NOMO-1 treated with dmso at 0.1 percent for 144 hours (cell line): Measurements from ENCODE around the gene FAM168B.
"Not testable (repeated sequence)": the region's sequence is repeated elsewhere in the genome, so short reads cannot be mapped to it uniquely, and the experiment has no call there.

Experiments
- DNase-seq: peaks from one replicate; lab custom pipeline; 2025; ENCODE audit not compliant: unreplicated experiment; lab: John Stamatoyannopoulos, UW

The FAM168B gene

DNA sequence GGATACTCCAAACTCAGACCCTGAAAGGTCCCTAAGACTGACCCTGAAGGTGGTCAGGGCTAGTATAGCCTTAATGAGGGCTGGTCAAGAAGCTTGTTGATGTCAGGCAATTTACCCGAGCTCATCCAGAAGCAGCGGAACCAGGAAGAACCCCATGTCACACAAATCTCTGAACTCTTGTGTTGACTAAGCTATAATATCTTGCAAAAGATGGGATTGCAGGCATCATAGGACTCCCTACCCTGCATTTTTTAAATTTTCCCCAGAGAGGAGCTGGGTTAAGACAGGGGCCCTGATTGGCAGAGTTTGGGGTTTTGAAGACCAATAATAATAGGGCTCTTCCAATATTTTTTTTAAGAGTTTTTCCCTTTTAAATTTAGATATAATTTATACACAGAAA lies 9.9 kb upstream of the FAM168B start:
- no peak for DNase-seq

DNA sequence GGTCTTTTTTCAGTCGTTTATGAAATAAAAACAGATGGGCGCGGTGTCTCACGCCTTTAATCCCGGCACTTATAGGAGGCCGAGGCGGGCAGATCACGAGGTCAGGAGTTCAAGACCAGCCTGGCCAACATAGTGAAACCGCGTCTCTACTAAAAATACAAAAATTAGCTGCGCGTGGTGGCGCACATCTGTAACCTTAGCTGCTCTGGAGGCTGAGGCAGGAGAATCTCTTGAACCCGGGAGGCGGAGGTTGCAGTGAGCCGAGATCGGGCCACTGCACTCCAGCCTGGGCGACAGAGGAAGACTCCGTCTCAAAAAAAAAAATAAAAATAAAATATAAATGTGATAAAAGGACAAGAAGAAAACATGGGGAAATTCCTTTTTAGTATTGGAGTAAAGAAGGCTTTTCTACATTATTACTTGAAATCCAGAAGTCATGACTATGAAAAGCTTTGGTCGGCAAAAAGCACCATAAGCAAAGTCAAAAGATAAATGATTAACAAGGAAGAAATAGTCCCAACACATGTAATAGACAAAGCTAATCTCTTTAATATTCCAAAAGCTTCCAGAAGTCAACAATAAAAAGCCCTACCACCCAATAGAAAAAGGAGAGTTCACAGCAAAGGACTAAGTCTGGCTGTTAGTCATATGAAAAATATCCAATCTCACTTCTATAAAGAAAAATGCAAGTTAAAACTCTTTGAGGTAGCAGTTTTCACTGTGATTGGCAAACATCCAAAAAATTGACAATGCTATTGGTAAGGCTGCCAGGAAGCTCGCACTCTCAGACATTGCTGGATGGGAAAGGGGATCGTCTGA lies 1.4 kb upstream of the FAM168B start:
- DNase-seq: no peak

DNA sequence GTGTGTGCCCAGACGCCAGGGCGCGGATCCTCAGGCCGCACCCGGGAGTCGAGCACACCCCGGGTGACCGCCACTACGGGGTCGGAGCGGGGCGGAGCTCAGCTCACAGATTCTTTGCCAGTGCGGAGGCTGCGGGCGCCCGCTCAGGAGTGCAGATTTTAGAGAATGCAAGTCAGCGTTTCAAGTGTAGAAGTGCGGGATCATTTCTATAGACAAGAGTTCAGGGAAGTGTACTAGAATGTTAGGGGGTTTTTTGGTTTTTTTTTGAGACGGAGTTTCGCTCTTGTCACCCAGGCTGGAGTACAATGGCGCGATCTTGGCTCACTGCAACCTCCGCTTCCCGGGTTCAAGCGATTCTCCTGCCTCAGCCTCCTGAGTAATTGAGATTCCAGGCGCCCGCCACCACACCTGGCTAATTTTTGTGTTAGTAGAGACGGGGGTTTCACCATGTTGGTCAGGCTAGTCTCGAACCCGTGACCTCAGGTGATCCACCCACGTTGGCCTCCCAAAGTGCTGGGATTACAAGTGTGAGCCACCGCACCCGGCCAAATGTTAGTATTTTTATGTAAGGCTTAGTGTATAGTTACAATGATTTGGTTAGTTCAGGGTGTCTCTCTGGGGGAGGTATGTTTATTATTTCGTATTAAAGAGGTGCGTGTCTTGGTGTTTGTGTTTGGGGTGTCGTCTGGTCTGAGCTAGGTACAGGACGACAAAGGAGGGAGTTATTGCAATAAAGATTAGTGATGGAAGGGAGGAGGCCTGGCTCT lies 619 bp upstream of the FAM168B start:
- DNase-seq: peak; percentile 45

DNA sequence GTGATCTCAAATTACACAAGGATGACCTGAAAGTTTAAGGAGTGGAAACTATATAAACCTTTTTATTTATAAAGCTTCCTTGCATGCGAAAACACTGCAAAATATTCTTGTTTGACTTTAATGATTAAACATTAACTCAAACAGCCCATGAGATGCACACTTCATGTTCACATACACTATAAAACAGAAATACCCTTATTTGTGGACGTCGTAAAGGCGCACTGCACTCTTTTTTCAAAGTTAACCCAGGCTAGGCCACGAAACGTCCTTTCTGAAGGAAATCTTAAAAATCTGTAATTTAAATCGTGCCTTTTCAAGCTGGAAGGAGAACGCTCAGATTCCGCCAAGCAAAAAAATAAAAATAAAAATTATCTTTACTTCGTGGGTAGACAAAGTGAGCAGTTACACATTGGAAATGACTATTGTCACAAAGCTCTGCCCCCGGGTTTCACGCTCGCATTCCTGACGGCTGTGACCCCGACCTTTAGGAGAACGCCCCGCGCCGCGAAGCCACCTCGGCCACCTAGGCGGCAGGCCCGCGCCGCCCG lies 728 bp downstream of the FAM168B start:
- no peak for DNase-seq

DNA sequence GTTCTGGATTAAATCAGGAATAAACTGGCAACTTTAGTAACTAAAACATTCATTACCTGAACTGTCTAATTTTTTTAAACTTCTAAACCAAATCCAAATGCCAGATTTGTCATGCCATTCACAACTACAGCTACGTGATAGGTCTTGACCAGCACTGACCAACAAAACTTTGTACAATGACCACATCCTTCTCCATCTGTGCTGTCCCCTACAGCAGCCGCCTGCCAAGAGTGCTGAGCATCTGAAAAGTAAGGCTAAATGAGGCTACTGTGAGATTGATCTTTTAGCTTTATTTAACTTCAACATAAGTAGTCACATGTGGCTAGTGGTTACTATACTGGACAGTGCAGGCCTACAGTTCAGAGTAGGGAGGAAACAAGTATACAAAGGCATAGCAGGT lies 7.6 kb downstream of the FAM168B start:
- no peak for DNase-seq

DNA sequence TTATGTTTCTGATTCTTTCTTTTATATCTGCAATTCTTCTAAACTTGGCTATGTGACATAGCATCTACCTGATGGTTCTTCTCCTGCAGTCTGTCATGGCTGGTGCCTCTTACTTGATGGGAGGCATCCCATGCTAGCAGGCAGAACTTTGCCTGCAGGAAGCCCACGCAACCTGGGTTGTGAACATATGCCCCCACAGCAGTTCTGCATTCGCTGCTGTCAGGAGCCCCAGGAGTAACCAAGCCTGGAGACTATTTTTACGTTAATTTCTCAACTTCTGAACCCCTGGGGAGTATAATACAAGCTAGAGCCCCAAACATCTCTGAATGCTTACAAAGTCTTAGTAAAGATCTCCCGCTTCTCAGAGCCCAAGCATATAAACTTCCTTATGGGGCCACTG lies 12.1 kb downstream of the FAM168B start:
- DNase-seq: no peak

DNA sequence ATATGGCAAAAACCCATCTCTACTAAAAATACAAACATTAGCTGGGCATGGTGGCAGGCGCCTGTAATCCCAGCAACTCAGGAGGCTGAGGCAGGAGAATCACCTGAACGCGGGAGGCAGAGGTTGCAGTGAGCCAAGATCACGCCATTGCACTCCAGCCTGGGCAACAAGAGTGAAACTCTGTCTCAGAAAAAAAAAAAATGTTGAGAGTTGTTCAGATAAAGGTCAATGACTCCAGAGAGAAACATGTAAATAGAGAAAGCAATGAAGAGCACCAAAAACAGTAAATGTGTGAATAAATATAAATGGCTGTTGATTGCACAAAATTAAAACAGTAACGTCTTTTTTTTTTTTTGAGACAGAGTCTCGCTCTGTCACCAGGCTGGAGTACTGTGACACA lies 13.3 kb downstream of the FAM168B start:
- DNase-seq: not testable (repeated sequence)

DNA sequence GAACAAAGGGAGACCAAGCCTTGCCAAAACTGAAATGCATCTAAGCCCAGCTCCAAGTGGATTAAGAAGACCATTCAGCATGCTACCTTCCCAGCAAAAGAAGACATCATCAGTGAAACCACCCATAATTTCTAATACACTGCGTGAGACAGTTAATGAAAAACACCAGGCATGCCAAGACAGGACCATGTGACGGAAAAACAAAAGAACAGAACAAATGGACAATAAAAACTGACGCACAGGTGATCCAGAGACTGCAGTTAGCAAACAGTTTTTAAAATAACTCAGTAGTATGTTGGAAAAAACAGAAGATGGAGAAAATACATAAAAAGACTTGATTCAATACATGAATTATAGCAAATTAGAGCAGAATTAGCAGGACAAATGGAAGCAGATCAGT lies 15.3 kb downstream of the FAM168B start:
- no peak for DNase-seq

DNA sequence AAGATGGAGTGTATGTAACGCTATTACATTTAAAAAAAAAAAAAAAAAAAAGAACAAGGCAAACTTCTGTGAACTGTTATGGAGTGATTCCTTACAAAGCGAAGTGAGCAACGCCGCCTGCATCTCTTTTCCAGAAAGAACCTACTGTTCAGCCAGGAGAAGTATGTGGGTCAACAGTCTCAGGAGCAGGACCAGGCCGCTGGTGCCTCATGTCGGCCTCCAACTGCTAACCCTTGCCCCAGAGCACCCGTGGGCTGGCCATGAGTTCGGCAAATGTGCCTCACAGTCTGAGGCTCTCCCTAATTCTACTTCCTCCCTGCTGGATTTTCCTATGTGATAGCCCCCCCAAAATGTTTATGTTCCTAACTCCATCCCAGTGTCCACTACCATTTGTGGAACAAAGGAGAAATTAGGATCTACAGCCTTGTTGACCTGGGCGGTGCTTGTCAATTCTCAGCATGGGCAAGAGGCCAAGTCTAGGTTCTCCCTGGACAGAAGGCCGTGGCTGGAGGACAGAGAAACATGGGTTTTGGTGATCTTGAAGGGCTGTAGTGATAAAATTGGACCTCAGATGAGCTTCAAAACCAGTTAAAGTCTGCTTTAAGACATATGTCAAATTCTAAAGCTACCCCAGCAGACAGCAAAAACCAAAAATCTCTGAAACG lies 15.9 kb downstream of the FAM168B start:
- no peak for DNase-seq

DNA sequence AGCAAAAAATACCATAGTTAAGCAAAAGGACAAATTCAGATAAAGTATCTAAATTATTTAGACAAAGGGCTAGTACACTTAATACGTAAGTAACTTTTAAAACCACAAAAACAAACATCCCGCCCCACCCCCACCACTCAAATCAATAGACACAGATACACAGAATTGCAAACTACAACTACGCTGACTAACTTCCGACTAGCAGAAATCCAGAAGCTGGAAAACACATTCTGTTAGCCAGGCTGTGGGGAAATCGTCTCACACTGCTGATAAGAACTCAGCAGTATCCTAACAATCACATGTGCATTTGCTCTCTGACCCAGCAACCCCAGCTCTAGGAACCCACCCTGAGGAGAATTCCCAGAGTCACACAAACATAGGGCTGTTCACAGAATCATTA lies 16.6 kb downstream of the FAM168B start:
- no peak for DNase-seq

DNA sequence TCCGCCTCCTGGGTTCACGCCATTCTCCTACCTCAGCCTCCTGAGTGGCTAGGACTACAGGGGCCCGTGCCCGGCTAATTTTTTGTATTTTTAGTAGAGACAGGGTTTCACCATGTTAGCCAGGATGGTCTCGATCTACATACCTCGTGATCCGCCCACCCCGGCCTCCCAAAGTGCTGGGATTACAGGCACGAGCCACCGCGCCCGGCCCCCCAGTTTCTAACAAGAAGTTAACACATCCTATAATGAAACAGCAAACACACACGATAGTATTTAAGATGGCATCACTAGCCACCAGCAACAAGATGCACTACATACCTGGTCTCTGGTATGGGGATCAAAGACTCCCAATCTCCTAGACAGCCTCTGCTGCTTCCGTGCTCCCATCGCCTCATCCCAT lies 17.7 kb downstream of the FAM168B start:
- not testable (repeated sequence) for DNase-seq

DNA sequence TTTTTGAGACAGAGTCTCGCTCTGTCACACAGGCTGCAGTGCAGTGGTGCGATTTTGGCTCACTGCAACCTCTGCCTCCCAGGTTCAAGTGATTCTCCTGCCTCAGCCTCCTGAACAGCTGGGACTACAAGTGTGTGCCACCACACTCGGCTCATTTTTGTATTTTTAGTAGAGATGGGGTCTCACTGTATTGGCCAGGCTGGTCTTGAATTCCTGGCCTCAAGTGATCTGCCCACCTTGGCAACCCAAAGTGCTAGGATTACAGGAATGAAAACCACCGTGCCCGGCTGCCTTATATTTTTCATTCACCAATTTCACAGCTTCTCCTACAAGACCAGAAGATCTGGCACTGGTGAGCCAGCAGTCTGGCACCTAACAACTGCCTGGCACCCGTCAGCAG lies 25.1 kb downstream of the FAM168B start:
- DNase-seq: not testable (repeated sequence)

DNA sequence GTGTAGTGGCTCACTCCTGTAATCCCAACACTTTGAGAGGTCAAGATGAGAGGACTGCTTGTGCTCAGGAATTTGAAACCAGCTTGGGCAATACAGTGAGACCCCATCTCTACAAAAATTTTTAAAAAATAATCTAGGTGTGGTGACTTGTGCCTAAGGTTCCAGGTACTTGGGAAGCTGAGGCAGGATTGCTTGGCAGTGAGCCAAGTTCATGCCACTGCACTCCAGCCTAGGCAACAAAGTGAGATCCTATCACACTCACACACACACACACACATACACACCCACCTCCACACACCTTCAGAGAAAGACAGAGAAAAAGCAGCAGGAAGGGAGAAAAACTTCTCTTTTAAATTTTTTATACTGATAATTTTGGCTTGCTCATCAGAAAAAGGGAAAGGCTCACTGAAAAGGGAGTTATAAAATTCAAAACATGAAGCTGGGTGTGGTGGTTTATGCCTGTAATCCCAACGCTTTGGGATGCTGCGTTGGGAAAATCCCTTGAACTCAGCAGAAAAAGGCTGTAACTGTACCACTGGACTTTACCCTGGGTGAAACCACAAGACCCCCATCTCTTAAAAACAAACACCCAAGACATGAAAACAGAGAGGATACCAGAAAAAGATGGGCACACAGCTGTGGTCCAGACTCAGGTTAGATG lies 25.7 kb downstream of the FAM168B start:
- DNase-seq: no peak

DNA sequence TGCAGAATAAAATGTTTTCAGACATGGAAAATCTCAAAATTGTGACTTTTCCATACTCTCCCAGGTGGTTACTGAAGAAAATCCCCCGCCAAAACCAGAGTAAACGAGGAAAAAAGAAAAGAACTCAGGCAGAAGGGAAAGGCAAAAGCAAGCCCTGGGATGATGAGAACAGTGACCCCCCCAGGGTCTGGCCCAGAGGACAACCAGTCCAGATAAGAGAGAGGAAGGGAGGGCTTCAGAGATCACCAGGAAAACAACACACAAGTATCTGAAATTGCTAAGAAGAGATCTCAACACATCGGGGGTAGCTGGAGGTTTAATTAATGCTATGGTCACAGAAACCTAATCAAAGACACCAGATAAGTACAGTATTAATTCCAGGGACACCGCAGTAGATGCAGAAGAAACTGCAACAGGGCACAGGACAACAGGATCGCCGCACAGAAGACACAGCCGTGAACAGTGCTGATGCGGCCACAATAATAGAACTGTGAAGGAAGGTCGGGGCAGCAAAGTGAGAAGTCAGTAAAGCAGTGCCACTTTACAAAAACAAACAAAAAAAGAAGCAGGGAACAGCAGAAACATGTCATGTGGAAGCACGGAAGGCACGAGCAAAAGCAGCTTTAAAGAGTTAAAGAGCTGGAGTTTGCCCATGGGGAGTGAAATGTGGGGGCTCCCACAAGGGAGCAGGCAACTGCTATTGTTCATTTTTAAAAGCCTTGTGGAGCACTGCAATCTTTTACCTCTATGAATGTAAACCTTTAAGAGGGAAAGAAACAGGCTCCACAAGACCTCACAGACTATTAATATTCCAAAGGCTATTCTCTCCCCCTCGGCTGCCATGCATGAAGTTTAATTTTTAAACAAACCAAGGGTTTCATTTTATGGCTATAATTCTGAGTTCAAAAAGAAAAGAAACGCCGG lies 28.4 kb downstream of the FAM168B start:
- DNase-seq: no peak

DNA sequence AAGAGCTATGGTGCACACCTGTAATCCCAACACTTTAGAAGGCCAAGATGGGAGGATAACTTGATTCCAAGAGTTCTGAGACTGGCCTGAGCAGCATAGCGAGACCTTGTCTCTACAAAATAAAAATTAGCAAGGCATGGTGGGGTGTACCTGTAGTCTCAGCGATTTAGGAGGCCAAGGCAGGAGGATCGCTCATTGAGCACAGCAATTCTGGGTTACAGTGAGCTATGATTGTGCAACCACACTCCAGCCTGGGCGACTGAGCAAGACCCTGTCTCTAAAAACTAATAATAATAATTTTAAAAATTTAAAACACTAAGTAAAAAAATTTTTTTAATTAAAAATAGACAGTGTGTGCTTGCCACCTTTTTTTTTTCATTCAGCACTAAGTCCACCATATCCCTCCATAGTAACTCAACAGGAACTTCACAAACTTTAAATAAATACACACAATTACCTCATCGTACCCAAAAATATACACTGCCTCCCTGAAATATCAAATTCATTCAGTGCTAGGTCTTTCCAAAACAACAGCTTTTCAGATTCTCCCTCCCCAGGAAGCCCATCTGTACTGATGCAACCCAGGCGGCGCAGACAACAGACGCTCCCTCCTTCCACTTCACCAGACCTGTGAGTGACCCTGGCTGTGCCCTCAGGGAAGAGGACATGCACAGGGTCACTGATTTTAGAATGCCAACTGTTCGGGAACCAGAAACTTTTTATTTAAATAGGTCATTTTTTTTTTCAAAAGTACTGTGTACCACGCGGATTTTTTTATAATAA lies 29.6 kb downstream of the FAM168B start:
- DNase-seq: no peak

DNA sequence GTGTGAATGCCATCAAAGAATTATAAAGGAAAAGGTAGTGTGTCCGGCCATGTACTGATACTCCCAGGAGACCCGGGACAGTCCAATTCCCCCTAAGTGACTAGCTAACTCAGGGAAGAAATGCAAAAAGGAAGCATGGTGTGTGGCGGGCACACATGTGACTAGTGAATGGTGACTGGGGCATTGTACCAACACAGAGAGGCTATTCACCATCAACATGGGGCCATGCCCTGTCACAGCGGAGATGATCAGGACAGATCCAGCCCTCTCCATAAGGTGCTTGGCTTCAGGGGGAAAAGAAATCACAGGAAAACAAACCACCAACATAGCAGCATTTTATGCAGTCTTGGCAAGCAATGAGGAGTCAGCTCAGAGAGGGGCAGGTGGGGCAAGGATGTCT lies 34.3 kb downstream of the FAM168B start:
- DNase-seq: no peak

DNA sequence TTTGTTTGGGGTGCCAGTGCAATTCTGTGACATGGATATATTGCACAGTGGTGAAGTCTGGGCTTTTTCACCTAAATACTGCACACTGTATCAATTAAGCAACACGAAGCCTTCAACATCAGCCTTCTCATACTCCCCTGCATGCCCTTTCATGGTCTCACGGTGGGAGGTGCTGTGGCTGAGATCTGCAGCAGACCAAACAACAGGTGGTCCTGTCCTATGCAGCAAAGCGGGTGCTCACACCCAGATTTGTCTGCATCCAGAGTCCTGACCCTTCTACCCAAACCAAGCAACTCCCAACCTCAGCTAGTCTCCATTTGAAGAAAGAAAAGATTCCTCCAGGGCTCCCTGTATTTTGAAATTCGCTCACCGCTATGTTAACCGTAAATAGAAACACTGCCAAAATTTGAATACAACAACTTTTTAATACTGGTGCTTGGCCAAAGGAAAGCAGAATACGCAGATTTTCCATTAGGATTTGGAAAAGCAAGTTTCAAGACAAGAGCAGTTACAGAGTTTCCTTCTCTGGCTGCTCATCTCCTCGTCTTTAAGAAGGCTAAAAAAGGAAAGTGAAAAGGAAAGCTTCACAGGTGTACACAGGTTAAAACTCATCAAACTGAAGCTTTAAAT lies 34.9 kb downstream of the FAM168B start:
- DNase-seq: no peak

DNA sequence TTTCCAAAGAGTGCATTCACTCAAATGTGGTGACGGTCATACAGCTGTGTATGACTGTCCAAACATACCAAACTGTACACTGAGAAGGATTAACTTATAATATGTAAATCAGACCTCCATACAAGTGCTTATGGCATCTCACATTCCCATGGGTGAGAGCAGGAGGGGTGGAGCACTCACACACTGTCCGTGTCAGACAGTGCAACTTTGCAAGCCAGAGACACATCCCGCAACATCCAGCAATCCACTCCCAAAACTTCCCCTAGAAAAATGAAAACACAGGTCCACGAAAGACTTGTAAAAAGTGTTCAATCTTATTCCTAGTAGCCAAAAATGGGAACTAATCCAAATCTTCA lies 36.4 kb downstream of the FAM168B start:
- DNase-seq: no peak
